ENCODE data around the gene PARP6.
"Not testable (repeated sequence)": the region's sequence is repeated elsewhere in the genome, so short reads cannot be mapped to it uniquely, and the experiment has no call there.

The PARP6 gene

GRCh38 chr15:72280751-72281150, 8.4 kb upstream of the PARP6 start:
- DNase-seq (ENCODE audit: low spot score), result no peak

GRCh38 chr15:72278737-72279136, 6.4 kb upstream of the PARP6 start:
- DNase-seq (ENCODE audit: low spot score), result no peak

DNA sequence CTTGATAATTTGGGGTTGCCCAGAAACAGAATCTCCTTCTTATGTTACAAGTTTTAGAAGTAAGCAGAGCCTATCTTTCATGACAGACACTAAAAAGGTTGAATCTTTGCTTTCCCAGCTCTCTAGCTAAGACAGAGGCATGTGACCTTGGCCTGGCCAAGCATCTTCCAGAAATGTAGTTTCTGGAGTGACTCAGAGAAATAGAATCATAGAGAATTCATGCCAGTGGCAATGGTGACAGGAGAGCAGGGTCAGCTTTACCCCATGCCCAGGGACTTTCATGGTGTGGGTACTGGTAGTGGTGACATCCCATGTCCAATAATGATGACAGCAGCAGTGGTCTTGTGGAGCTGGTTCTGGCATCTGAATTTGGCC, 4.0 kb upstream of the PARP6 start:
- no peak for DNase-seq (ENCODE audit: low spot score)

DNA sequence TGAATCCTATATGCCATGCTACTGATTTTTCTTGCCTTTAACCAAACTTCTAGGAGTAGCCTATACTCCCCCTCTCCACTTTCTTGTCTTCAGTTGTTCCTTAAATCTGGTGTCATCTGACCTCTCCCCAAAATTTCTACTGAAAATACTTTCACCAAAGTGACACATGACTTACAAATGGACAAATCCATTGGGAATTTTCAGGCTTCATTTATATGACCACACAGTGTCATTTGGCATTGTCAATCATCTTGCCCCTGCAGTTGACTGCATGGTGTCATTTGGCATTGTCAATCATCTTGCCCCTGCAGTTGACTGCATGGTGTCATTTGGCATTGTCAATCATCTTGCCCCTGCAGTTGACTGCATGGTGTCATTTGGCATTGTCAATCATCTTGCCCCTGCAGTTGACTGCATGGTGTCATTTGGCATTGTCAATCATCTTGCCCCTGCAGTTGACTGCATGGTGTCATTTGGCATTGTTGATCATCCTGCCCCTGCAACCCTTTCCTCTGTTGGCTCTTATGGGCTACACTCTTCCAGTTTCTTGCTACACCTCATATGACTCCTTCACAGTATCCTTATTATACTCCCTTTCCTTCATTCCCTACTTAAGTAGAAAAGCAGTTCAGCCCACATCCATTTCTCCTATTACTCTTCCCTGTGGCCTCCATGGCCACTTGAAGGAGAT, 3.4 kb upstream of the PARP6 start:
- DNase-seq (ENCODE audit: low spot score), result not testable (repeated sequence)

DNA sequence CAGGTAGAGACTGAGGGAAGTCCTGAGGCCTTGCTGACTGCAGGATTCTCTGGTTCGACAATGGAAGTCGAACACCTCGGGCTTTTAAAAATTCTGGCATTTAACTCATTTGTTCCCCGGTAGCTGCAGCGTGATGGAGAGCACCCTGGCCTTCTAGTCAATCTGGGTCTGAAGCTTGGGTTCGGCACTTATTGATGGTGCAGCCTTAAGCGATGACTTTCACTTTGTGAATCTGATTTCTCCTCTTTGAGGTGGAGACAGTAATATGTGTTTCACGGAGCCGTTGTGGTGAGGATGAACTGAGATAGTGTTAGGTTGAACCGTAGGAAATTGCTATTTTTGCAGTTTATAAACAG, 621 bp upstream of the PARP6 start:
- DNase-seq (ENCODE audit: low spot score), result no peak

DNA sequence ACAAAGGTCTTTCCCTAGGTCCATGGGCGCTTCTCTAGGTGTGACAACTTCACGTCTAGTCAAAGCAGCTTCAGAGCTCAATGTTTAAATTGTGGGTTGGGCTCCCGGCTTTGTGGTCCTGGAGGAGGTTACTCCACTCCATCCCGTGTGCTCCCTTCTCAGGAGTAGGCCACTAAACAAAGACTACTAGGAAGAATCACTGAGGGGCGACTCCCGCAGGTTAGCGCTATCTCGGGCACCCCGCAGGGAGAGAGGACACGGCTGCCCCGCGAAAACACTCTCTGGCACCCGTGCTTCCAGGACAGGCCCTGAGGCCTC, 500 bp downstream of the PARP6 start:
- DNase-seq (ENCODE audit: low spot score), result no peak

DNA sequence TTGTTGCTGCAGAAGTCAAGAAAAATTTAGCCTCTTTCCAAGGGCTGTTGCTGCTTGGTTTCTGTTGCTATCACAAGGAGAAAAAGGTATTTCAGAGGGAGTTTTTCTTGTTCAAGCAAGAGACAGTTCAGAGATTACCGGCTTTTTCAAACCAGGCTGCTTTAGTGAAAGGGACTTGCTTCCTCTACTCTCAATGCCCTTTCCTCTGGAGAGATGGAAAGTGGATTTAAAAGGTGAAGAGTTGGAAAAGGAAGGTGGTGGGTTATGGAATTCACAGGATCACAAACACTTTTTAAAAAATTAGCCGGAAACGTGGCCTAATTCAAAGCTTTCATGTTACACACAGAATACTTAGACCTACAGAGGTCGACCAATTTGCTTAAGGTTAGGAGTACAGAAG, 1.1 kb downstream of the PARP6 start:
- no peak for DNase-seq (ENCODE audit: low spot score)

GRCh38 chr15:72269739-72270138, 2.6 kb downstream of the PARP6 start:
- no peak for DNase-seq (ENCODE audit: low spot score)

DNA sequence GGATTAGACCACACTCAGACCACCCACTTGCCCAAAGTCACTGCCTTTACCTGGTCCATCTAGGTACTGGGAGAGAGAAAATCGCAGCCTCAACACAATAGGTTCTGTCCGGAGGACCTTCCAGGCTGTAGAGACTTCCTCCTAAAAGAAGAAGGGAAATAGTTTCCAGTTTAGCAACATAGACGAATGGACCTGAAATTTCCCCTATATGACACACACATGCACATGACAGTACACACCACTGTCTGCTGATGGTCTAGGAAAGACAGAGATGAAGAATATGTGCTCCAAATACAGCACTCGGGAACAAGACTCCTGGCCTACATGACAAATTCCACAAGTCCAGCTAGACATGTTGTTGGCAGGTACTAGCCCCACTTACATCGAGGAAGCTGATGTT, 7.3 kb downstream of the PARP6 start:
- no peak for DNase-seq (ENCODE audit: low spot score)

DNA sequence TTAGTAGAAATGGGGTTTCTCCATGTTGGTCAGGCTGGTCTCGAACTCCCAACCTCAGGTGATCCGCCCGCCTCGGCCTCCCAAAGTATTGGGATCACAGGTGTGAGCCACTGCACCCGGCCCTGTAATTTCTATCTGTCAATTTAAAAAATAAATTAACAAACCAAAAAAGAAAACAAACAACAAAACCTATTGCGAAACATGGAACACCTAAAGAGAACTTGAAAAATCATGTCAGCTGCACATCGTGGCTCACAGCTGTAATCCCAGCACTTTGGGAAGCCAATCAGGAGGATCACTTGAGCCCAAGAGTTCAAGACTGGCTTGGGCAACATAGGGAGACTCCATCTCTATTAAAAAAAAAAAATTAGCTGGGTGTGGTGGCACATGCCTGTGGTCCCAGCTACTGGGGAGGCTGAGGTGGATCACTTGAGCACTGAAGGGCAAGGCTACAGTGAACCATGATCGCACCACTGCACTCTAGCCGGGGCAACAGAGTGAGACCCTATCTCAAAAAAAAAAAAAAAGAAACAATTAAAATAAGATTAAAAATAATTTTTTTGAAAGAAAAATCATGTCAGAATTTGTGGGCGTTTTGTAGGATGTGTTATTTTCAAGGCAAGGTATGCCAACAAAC, 19.6 kb downstream of the PARP6 start:
- no peak for DNase-seq (ENCODE audit: low spot score)

- DNase-seq (ENCODE audit: low spot score), result no peak
Observed at GRCh38 chr15:72249142-72249810, 23.1 kb downstream of the PARP6 start.

DNA sequence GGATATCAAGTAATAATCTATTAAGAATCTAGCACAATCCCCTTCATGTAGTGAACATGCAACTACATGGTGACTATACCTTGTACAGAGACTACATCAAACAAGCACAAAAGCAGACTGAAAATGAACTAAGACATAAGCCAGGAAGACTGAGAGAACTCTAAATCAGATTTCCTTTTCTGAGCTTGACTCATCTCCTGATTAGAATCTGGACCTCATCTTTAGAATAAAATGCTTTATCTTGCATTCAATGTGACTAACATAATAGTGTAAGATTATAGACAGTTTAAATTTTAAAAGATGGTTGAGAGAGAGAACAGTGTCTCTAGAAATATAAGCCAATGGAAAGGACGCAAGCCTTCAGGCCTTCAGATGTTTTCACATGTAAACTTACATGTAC, 23.8 kb downstream of the PARP6 start:
- DNase-seq (ENCODE audit: low spot score), result no peak

DNA sequence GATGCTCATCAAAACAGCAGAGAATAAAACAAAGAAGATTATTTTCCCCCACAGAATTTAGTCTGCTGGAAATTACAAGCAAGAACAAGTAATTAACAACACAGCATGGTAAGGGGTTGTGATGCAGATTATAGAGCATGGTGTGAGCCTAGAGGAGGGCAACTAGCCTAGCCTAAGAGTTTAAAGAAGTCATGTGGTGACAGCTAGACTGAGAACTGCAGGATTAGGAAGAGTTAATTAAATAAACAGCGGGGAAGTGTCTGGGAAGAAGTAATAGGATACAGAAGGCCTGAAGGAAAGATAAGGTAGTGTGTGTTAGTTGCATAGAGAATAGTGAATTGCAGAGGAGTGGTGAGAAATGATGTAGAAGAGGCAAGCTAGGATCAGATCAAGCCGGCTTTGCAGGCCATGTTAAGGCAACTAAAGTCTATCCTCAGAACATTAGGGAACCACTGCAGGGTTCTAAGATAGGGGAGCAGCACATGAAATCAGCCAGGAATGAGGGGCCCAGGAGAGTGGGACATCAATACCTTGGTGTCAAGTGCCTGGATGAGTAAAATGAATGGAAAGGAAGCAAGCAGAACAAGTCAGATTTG, 29.5 kb downstream of the PARP6 start:
- DNase-seq (ENCODE audit: low spot score), result no peak

DNA sequence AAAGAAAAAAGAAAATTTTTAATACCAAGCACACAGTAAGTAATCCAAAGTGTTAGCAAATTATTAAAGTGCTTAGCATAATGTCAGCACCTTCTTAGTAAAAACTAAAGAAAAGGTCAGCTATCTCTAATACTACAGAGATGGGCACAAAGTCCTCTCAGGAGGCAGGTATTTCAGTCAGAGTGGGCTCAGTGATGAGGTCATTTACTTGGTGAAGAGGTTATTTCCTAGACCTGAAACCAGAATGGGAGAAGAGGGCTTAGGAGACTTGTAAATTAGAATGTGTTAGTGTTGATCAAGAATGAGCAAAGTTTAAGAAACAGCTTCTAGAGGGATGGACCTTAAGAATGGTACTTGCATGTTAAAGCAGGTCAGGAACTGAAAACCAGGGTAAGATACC, 32.7 kb downstream of the PARP6 start:
- no peak for DNase-seq (ENCODE audit: low spot score)

DNA sequence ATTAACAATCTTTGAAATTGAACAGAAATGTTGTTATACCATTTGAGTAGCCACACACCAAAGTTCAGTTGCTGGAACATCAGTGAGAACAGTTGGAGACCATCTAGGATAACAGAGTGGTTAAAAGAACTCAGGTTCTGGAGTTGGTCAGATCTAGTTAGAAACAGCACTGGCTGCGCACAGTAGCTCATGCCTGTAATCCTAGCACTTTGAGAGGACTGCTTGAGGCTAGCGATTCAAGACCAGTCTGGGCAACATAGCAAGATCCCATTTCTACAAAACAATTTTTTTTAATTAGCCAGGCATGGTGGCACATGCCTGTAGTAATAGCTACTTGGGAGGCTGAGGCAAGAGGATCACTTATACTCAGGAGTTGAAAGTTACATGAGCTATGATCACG, 33.8 kb downstream of the PARP6 start:
- no peak for DNase-seq (ENCODE audit: low spot score)

- DNase-seq (ENCODE audit: low spot score), result no peak
Observed at GRCh38 chr15:72237853-72238224, 34.5 kb downstream of the PARP6 start.

DNA sequence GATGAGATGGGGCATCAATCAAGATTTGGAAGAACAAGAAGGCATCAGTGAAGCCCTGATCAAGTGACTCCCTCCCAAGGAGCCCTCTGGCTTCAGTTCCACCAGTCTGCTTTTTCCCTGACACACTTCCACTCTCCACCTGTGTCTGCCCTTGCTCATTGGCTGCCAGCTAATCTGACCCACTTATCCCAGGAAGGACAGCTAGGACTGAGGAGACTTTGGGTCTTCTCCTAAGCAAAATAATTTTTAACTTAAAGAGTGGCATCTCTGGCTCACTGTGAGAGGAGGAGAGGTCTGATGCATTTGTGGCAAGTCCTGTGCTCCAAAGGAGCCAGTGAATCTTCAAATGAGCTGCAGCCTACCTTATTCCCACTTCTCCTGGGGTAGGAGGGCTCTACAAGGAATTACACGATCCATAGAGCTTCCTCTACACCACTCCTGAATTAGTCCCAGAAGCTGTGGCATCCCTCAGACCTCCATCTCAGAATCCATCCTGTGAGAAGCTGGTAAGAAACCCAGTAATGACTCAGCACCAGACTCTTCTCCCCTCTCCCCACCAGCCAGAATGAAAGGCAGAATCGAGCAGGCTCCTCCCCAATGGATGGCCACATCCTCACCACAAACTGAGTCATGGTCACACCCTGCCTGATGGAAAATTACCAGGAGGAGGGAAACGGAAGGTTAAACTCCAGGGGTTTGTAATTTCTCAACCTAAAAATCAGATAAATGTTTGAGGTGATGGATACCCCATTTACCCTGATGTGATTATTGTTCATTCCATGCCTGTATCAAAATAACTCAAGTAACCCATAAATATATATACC, 35.1 kb downstream of the PARP6 start:
- DNase-seq (ENCODE audit: low spot score), result peak; percentile 74

GRCh38 chr15:72236381-72237003, 35.9 kb downstream of the PARP6 start:
- DNase-seq (ENCODE audit: low spot score), result no peak

GRCh38 chr15:72235298-72235697, 37.1 kb downstream of the PARP6 start:
- DNase-seq (ENCODE audit: low spot score), result no peak

DNA sequence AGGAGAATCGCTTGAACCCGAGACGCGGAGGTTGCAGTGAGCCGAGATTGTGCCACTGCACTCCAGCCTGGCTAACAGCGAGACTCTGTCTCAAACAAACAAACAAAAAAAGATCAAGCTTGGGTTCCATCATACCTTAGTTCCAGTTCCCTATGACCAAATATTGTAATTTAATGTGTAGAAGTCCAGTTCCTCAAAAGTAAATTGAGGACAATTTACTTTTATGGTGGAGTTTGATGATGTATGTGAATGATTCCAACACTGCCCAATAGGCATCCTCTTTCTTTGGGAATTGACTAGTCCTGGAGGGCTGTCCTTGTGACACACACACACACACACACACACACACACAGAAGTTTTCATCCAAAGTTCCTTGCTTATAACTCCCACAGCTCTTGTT, 38.6 kb downstream of the PARP6 start:
- DNase-seq (ENCODE audit: low spot score), result no peak

- peak; percentile 81 for DNase-seq (ENCODE audit: low spot score)
Observed at GRCh38 chr15:72231833-72232478, 40.4 kb downstream of the PARP6 start.
